ENCODE measurements around the gene S100A3. TPM values are rescaled to one million over a fixed set of nuclear protein-coding genes. Genes with fewer than 3 reads are reported as not detected.

Gene S100A3
- total RNA-seq, 3 donors from 2014 or later, result 0.44 to 2.6 (median 2.2) TPM

GRCh38 chr1:153547560-153548551 lies 1.2 kb downstream of the S100A3 start:
- no peaks in the 10 kb centered on the region for H3K9me3 ChIP-seq
- peak overlapping the region; percentile 89 to 94 for H3K27ac ChIP-seq
- H3K36me3 ChIP-seq, result no peaks in the 10 kb centered on the region
- no peak overlapping the region for H3K4me3 ChIP-seq
- no peak for TF ChIP-seq CTCF (IDR thresholded peaks at IDR 0.05)
- TF ChIP-seq POLR2A (IDR thresholded peaks at IDR 0.05), result no peak
- TF ChIP-seq POLR2AphosphoS5 (IDR thresholded peaks at IDR 0.05), result no peak
- H3K27me3 ChIP-seq, result no peaks in the 10 kb centered on the region
- intact Hi-C loops (cut with DNase I; ENCODE audit: low total_unique reads), result no loop called here
- H3K4me1 ChIP-seq, result peaks cover 11 to 42% of the 10 kb centered on the region in 2 donors
- DNase-seq (ENCODE audit: low spot score in 2 of 2), result no peak

GRCh38 chr1:153546796-153547559 lies 2.1 kb downstream of the S100A3 start:
- Histone ChIP-seq H3K9me3 (no peaks in the 10 kb centered on the region), H3K27me3 (no peaks in the 10 kb centered on the region), H3K4me1 (peaks cover 11 to 42% of the 10 kb centered on the region in 2 donors), H3K4me3 (peak overlapping the region in 2 of 3 donors; percentile 56 to 62), H3K36me3 (no peaks in the 10 kb centered on the region), H3K27ac (peak overlapping the region; percentile 89 to 94)
- intact Hi-C loops (cut with DNase I; ENCODE audit: low total_unique reads), result no loop called here
- TF ChIP-seq POLR2A (IDR thresholded peaks at IDR 0.05), result no peak
- TF ChIP-seq CTCF (IDR thresholded peaks at IDR 0.05), result no peak
- no peak for TF ChIP-seq POLR2AphosphoS5 (IDR thresholded peaks at IDR 0.05)
- no peak for DNase-seq (ENCODE audit: low spot score in 2 of 2)

GRCh38 chr1:153546371-153546770 lies 2.7 kb downstream of the S100A3 start:
- Histone ChIP-seq H3K36me3 (no peaks in the 10 kb centered on the region), H3K27me3 (no peaks in the 10 kb centered on the region), H3K4me3 (peak overlapping the region; percentile 37 to 62 (median 56)), H3K9me3 (no peaks in the 10 kb centered on the region), H3K27ac (peak overlapping the region; percentile 89 to 94), H3K4me1 (peaks cover 11 to 42% of the 10 kb centered on the region in 2 donors)
- no peak for DNase-seq (ENCODE audit: low spot score in 2 of 2)
- intact Hi-C loops (cut with DNase I; ENCODE audit: low total_unique reads), result no loop called here
- no peak for TF ChIP-seq CTCF (IDR thresholded peaks at IDR 0.05)
- no peak for TF ChIP-seq POLR2A (IDR thresholded peaks at IDR 0.05)
- TF ChIP-seq POLR2AphosphoS5 (IDR thresholded peaks at IDR 0.05), result no peak

- H3K9me3 ChIP-seq, result no peaks in the 10 kb centered on the region
- no peaks in the 10 kb centered on the region for H3K27me3 ChIP-seq
- intact Hi-C loops (cut with DNase I; ENCODE audit: low total_unique reads), result no loop called here
- TF ChIP-seq POLR2AphosphoS5 (IDR thresholded peaks at IDR 0.05), result peak in 2 of 3 donors; percentile 53 to 59
- no peak for TF ChIP-seq POLR2A (IDR thresholded peaks at IDR 0.05)
- DNase-seq (ENCODE audit: low spot score in 2 of 2), result peak; percentile 92
- H3K4me3 ChIP-seq, result peak within 1 kb of the TSS; percentile 37 to 62 (median 56)
- peaks cover 11 to 47% of the 10 kb centered on the region in 2 donors for H3K4me1 ChIP-seq
- H3K36me3 ChIP-seq, result no peaks in the 10 kb centered on the region
- H3K27ac ChIP-seq, result peak within 1 kb of the TSS; percentile 89 to 94
These were observed 3.7 kb downstream of the S100A3 start, which contains the start of gene S100A4 for GRCh38 chr1:153545067-153546055. TSS of gene S100A4 (minus strand) at chr1:153545806. CDS start at chr1:153544794, 1,012 bp downstream.

All from breast epithelium (tissue), 4 donors.